Measurements from ENCODE around the gene FRS2.

Gene FRS2

DNA sequence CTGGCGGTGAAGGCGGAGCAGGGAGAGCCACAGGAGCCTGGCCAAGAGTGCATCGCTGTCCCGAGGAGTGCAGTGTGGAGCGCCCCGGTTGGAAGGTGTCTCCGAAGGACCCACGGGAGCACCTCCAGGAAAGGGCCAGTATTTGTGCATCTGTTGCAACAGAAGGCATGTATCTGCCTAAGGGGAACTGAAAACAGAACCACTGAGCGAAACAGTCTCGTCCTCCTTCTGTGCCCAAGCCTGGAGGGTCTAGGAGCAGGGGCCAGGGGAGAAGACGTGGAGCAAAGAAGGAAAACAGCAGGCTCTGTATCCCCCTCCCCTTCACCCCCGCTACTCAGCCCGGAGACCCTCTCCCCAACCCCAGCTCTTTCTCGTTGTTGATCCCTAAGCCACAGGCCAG is 145.8 kb downstream of the FRS2 start:
- no peak overlapping the region for H3K27ac ChIP-seq
- no peak for TF ChIP-seq ZFX (IDR thresholded peaks at IDR 0.05)
- TF ChIP-seq, protein P1, sequence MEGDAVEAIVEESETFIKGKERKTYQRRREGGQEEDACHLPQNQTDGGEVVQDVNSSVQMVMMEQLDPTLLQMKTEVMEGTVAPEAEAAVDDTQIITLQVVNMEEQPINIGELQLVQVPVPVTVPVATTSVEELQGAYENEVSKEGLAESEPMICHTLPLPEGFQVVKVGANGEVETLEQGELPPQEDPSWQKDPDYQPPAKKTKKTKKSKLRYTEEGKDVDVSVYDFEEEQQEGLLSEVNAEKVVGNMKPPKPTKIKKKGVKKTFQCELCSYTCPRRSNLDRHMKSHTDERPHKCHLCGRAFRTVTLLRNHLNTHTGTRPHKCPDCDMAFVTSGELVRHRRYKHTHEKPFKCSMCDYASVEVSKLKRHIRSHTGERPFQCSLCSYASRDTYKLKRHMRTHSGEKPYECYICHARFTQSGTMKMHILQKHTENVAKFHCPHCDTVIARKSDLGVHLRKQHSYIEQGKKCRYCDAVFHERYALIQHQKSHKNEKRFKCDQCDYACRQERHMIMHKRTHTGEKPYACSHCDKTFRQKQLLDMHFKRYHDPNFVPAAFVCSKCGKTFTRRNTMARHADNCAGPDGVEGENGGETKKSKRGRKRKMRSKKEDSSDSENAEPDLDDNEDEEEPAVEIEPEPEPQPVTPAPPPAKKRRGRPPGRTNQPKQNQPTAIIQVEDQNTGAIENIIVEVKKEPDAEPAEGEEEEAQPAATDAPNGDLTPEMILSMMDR (conservative IDR thresholded peaks at IDR 0.05): no peak

DNA sequence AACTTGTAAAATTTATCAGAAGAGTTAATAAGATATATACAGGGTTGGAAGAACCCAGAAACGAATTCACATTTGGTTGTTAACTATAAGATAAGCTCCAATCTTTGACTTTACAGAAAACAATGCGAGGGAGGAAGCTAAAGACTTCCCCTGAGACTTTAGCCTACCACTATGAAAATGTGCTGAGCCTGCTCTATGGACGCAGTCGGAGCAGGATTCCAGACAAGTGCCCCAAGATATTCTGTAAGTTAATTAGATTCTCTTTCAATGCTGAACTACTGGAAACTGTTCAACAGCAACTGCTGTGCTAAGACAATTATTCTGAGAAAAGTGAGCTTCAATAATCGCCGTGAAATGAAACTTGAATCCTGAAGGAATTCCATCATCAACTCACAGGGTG is 148.9 kb downstream of the FRS2 start:
- TF ChIP-seq, protein P1 (conservative IDR thresholded peaks at IDR 0.05): no peak
- no peak for TF ChIP-seq ZFX (IDR thresholded peaks at IDR 0.05)

DNA sequence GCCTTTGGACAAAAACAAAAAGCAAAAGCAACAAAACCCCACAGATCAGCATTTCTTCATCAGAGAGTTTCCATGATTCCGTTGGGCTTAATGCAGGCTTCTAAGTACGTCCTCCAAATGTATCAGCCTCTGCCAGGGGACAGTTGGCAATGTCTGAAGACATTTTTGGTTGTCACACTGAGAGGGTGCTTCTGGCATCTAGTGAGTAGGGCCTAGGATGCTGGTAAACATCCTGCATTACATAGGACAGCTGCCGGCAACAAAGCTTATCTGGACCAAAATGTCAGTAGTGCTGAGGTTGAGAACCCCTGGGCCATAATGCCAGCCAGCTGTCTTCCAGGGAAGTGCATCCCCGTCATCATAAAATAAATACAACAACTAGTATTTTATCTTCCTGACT is 149.9 kb downstream of the FRS2 start:
- no peak overlapping the region for H3K27ac ChIP-seq
- TF ChIP-seq, protein P1 (conservative IDR thresholded peaks at IDR 0.05): no peak
- no peak for TF ChIP-seq ZFX (IDR thresholded peaks at IDR 0.05)

More for the DNA sequence above, 148.9 kb downstream of the FRS2 start:
- H3K27ac ChIP-seq: no peak overlapping the region

DNA sequence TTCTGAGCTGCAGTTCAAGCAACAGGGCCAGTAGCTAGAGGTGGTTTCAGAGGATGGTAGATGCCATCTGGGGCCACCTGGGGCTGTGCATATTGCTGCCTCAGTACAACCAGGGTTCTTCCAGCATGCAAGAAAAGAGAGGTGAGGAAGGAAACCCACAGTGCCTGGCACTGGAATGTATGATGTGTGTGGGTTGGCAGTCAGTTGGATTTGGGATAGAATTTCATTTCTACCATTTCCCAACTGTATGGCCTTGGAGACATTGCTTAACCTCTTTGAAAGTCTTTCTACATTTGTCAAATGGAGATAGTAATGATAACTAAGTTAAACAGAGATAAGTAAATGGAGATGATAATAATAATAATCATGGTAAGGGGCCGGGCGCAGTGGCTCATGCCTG is 150.7 kb downstream of the FRS2 start:
- no peak for TF ChIP-seq ZFX (IDR thresholded peaks at IDR 0.05)
- TF ChIP-seq, protein P1 (conservative IDR thresholded peaks at IDR 0.05): no peak
- H3K27ac ChIP-seq: no peak overlapping the region

DNA sequence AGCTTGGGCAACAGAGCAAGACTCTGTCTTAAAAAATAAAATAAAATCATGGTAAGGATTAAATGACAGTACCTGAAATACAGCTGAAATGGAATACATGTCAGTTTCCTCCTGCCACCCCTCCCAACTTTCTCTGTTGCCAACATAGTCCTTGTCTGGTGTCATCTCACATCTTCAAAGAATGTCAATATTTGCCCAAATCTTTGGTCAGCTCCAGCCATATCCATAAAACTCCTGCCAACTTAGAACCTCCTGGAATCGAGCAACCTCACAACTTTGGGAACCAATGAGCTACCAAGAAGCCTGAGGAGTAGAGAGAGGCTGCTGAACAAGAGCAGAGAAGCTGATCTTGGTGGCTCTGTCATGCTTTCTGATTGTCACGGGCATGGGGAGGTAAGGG is 151.4 kb downstream of the FRS2 start:
- no peak overlapping the region for H3K27ac ChIP-seq
- TF ChIP-seq, protein P1 (conservative IDR thresholded peaks at IDR 0.05): no peak

DNA sequence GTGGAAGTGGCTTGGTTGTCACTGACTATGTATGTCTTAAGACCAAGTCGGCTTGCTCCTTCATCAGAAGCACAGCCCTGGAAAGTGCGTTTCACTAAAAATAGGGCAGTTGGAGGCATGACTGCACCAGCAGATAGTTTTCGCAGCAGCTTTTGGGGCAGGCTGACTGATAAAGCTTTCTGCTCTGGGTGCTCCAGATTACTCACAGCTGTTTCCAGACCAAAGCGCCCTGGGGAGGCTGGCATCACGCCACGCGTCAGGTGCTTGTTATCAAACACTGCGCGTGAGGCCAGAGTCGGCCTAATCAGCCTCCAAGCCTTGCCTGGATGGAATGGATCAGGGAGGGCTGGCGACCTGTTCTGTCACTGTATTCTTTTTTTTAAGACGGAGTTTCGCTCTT is 153.8 kb downstream of the FRS2 start:
- TF ChIP-seq, protein P1 (conservative IDR thresholded peaks at IDR 0.05): no peak
- no peak for TF ChIP-seq ZFX (IDR thresholded peaks at IDR 0.05)
- H3K27ac ChIP-seq: no peak overlapping the region

DNA sequence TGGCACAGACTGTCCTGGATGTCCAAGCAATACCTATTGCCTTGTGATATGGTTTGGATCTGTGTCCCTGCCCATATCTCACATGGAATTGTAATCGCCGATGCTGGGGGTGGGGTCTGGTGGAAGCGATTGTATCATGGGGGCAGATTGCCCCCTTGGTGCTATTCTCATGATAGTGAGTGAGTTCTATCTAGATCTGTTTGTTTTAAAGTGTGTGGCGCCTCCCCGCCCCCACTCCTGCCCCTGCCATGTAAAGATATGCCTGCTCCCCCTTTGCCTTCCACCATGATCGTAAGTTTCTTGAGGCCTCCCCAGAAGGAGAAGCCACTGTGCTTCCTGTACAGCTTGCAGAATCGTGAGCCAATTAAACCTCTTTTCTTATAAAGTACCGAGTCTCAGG is 157.3 kb downstream of the FRS2 start:
- H3K27ac ChIP-seq: no peak overlapping the region
- TF ChIP-seq, protein P1 (conservative IDR thresholded peaks at IDR 0.05): no peak
- no peak for TF ChIP-seq ZFX (IDR thresholded peaks at IDR 0.05)

Data from C4-2B (cell line).